ENCODE measurements around the gene UBE2I. TPM values are rescaled to one million over a fixed set of nuclear protein-coding genes. Genes with fewer than 3 reads are reported as not detected.
"Not testable (repeated sequence)": the region's sequence is repeated elsewhere in the genome, so short reads cannot be mapped to it uniquely, and the experiment has no call there.

The UBE2I gene
- total and polyA plus RNA-seq, 2 donors (not counting 1 experiment from before 2014, with no cell fraction given): 42.1 to 142 TPM

DNA sequence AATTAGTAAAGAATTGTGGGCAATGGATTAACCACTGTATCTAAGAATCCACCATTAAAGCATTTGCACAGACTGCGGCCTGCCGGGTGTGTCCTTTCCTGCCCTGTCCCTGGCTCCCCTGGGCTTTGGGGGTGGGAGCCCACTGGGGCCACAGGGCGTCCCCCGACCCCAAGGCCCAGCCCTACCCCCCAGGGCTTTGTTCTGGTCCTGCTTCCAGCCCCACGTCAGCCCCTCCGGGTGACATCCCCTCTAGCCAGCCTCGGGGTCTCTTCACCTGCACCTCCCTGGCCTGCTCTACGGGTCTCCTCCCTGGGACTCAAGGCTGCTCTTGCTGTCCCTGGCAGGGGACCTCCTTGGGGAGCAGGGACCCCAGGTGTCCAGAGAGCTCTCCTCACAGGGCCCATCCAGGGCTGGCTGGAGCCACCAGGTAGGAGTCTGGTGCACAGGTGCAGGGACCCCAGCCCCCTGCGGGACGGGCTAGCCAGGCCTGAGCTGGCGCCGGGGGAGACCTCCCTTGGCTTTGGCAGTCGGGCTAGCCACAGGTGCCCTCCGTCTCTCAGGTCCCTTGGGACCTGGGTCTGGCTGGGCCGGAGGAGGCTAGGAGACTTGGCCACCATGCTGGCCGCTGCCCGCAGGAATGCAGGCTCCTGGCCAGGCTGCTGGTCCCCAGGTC is 17.6 kb downstream of the UBE2I start:
- Histone ChIP-seq H4K20me1 (ENCODE audit: control insufficient read depth, extremely low read depth, insufficient read depth, low read length) (no peaks in the 10 kb centered on the region), H3K36me3 (ENCODE audit: control insufficient read depth, insufficient read depth, low read length) (peaks cover 12% of the 10 kb centered on the region), H2AFZ (ENCODE audit: low read length) (no peak overlapping the region), H3K27ac (ENCODE audit: insufficient read depth, low read length) (no peak overlapping the region), H3K79me2 (ENCODE audit: control insufficient read depth, insufficient read depth, low read length) (no peaks in the 10 kb centered on the region), H3K9me3 (ENCODE audit: control insufficient read depth, insufficient read depth, low read depth, low read length) (no peaks in the 10 kb centered on the region), H3K4me3 (replicated peaks in 1 of 4; ENCODE audit: control extremely low read depth in 1 of 4, insufficient read depth in 1 of 4, low read depth in 3 of 4, low read length in 4 of 4) (no peak overlapping the region), H3K9ac (ENCODE audit: insufficient read depth, low read length) (no peak overlapping the region), H3K27me3 (ENCODE audit: control insufficient read depth, insufficient read depth, low read length) (peaks cover 7% of the 10 kb centered on the region), H3K4me1 (ENCODE audit: control insufficient read depth, extremely low read depth, insufficient read depth, low read length) (peaks cover 4% of the 10 kb centered on the region), H3K4me2 (ENCODE audit: extremely low read depth, insufficient read depth, low read length) (no peak overlapping the region)
- no peak for DNase-seq (ENCODE audit: low read depth in 2 of 2)
- TF ChIP-seq, protein P1, sequence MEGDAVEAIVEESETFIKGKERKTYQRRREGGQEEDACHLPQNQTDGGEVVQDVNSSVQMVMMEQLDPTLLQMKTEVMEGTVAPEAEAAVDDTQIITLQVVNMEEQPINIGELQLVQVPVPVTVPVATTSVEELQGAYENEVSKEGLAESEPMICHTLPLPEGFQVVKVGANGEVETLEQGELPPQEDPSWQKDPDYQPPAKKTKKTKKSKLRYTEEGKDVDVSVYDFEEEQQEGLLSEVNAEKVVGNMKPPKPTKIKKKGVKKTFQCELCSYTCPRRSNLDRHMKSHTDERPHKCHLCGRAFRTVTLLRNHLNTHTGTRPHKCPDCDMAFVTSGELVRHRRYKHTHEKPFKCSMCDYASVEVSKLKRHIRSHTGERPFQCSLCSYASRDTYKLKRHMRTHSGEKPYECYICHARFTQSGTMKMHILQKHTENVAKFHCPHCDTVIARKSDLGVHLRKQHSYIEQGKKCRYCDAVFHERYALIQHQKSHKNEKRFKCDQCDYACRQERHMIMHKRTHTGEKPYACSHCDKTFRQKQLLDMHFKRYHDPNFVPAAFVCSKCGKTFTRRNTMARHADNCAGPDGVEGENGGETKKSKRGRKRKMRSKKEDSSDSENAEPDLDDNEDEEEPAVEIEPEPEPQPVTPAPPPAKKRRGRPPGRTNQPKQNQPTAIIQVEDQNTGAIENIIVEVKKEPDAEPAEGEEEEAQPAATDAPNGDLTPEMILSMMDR (conservative IDR thresholded peaks at IDR 0.05 in 1 of 2, IDR thresholded peaks at IDR 0.05 in 1 of 2; ENCODE audit: low read depth in 1 of 2, low read length in 2 of 2): no peak
- no peak for TF ChIP-seq EZH2 (IDR thresholded peaks at IDR 0.05; ENCODE audit: low read length, missing control alignments)

GRCh38 chr16:1327619-1327947 is 18.1 kb downstream of the UBE2I start:
- Histone ChIP-seq H3K27me3 (ENCODE audit: control insufficient read depth, insufficient read depth, low read length) (peaks cover 12% of the 10 kb centered on the region), H3K4me2 (ENCODE audit: extremely low read depth, insufficient read depth, low read length) (no peak overlapping the region), H3K4me1 (ENCODE audit: control insufficient read depth, extremely low read depth, insufficient read depth, low read length) (peaks cover 7% of the 10 kb centered on the region)

GRCh38 chr16:1328136-1328535 is 18.7 kb downstream of the UBE2I start:
- Histone ChIP-seq H3K36me3 (ENCODE audit: control insufficient read depth, insufficient read depth, low read length) (peaks cover 12% of the 10 kb centered on the region), H3K27me3 (ENCODE audit: control insufficient read depth, insufficient read depth, low read length) (peaks cover 17% of the 10 kb centered on the region)
- not testable (repeated sequence) for DNase-seq (ENCODE audit: low read depth in 2 of 2); H4K20me1 ChIP-seq (ENCODE audit: control insufficient read depth, extremely low read depth, insufficient read depth, low read length); H3K4me2 ChIP-seq (ENCODE audit: extremely low read depth, insufficient read depth, low read length); H3K79me2 ChIP-seq (ENCODE audit: control insufficient read depth, insufficient read depth, low read length); H3K4me1 ChIP-seq (ENCODE audit: control insufficient read depth, extremely low read depth, insufficient read depth, low read length); H3K4me3 ChIP-seq (replicated peaks in 1 of 4; ENCODE audit: control extremely low read depth in 1 of 4, insufficient read depth in 1 of 4, low read depth in 3 of 4, low read length in 4 of 4); H2AFZ ChIP-seq (ENCODE audit: low read length); H3K27ac ChIP-seq (ENCODE audit: insufficient read depth, low read length); H3K9me3 ChIP-seq (ENCODE audit: control insufficient read depth, insufficient read depth, low read depth, low read length); H3K9ac ChIP-seq (ENCODE audit: insufficient read depth, low read length)

More at GRCh38 chr16:1327619-1327947, 18.1 kb downstream of the UBE2I start:
- no peak overlapping the region for H2AFZ ChIP-seq (ENCODE audit: low read length)
- H3K79me2 ChIP-seq (ENCODE audit: control insufficient read depth, insufficient read depth, low read length): no peaks in the 10 kb centered on the region
- H4K20me1 ChIP-seq (ENCODE audit: control insufficient read depth, extremely low read depth, insufficient read depth, low read length): no peaks in the 10 kb centered on the region
- no peak overlapping the region for H3K4me3 ChIP-seq (replicated peaks in 1 of 4; ENCODE audit: control extremely low read depth in 1 of 4, insufficient read depth in 1 of 4, low read depth in 3 of 4, low read length in 4 of 4)
- no peaks in the 10 kb centered on the region for H3K9me3 ChIP-seq (ENCODE audit: control insufficient read depth, insufficient read depth, low read depth, low read length)
- H3K9ac ChIP-seq (ENCODE audit: insufficient read depth, low read length): no peak overlapping the region
- DNase-seq (ENCODE audit: low read depth in 2 of 2): no peak
- H3K27ac ChIP-seq (ENCODE audit: insufficient read depth, low read length): no peak overlapping the region
- H3K36me3 ChIP-seq (ENCODE audit: control insufficient read depth, insufficient read depth, low read length): peaks cover 12% of the 10 kb centered on the region
- TF ChIP-seq, protein P1 (conservative IDR thresholded peaks at IDR 0.05 in 1 of 2, IDR thresholded peaks at IDR 0.05 in 1 of 2; ENCODE audit: low read depth in 1 of 2, low read length in 2 of 2): no peak
- no peak for TF ChIP-seq EZH2 (IDR thresholded peaks at IDR 0.05; ENCODE audit: low read length, missing control alignments)

DNA sequence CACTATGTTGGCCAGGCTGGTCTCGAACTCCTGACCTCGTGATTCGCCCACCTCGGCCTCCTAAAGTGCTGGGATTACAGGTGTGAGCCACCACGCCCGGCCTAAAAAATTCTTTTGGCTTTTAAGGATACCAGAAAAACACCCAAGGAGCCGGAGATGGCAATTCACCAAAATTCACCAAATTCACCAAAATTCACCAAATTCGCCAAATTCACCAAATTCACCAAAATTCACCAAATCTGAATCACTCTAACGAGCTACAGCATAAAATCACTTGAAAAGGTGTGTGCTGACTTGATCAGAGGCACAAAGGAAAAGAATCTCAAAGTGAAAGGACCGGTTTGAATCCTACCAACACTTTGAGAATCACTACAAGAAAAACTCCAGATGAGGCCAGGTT is 19.5 kb downstream of the UBE2I start:
- H3K4me1 ChIP-seq (ENCODE audit: control insufficient read depth, extremely low read depth, insufficient read depth, low read length); H3K36me3 ChIP-seq (ENCODE audit: control insufficient read depth, insufficient read depth, low read length); H4K20me1 ChIP-seq (ENCODE audit: control insufficient read depth, extremely low read depth, insufficient read depth, low read length); H3K9ac ChIP-seq (ENCODE audit: insufficient read depth, low read length); H3K79me2 ChIP-seq (ENCODE audit: control insufficient read depth, insufficient read depth, low read length); H3K4me2 ChIP-seq (ENCODE audit: extremely low read depth, insufficient read depth, low read length); H3K9me3 ChIP-seq (ENCODE audit: control insufficient read depth, insufficient read depth, low read depth, low read length); H3K27ac ChIP-seq (ENCODE audit: insufficient read depth, low read length); H3K4me3 ChIP-seq (replicated peaks in 1 of 4; ENCODE audit: control extremely low read depth in 1 of 4, insufficient read depth in 1 of 4, low read depth in 3 of 4, low read length in 4 of 4); DNase-seq (ENCODE audit: low read depth in 2 of 2); H2AFZ ChIP-seq (ENCODE audit: low read length): not testable (repeated sequence)
- peaks cover 24% of the 10 kb centered on the region for H3K27me3 ChIP-seq (ENCODE audit: control insufficient read depth, insufficient read depth, low read length)

Data from fibroblast of lung (primary cell).